Liver (tissue), 9 donors: ENCODE results near the gene FAT1. TPM values are rescaled to one million over a fixed set of nuclear protein-coding genes. Genes with fewer than 3 reads are reported as not detected.

Experiments
- DNase-seq: peaks from one replicate; pipeline ENCODE4 v3.0.0-alpha.2; 2017; ENCODE audit warnings: low spot score
- H3K27ac ChIP-seq, 2 donors: one replicate each; pipeline ENCODE4 v1.7.0; 2013; ENCODE audit warnings: inconsistent platforms in 2 of 2, low read length in 2 of 2, control low read depth in 1 of 2, low read depth in 1 of 2, mild to moderate bottlenecking in 1 of 2
- H3K27me3 ChIP-seq, 4 donors: one replicate each; pipeline versions ENCODE4 v1.6.1 to v1.7.0; 2013; ENCODE audit warnings: low read length in 3 of 4, inconsistent platforms in 1 of 4, mild to moderate bottlenecking in 1 of 4, moderate library complexity in 1 of 4; ENCODE audit not compliant: control insufficient read depth in 4 of 4, insufficient read depth in 4 of 4
- H3K36me3 ChIP-seq, 4 donors: one replicate each; pipeline versions ENCODE4 v1.6.1 to v1.7.0; 2013; ENCODE audit warnings: low read length in 3 of 4, mild to moderate bottlenecking in 3 of 4, low read depth in 1 of 4, moderate library complexity in 1 of 4; ENCODE audit not compliant: control insufficient read depth in 4 of 4, insufficient read depth in 3 of 4
- H3K4me1 ChIP-seq, 4 donors: one replicate each; pipeline versions ENCODE4 v1.6.1 to v1.7.0; 2013; ENCODE audit warnings: low read length in 3 of 4, mild to moderate bottlenecking in 3 of 4, moderate library complexity in 1 of 4; ENCODE audit not compliant: control insufficient read depth in 4 of 4, insufficient read depth in 4 of 4
- H3K4me3 ChIP-seq, 3 donors: one replicate each; pipeline versions ENCODE4 v1.6.1 to v1.7.0; 2013; ENCODE audit warnings: low read length in 3 of 3, control low read depth in 1 of 3, low read depth in 1 of 3, mild to moderate bottlenecking in 1 of 3
- H3K9ac ChIP-seq, 2 donors: one replicate each; pipeline ENCODE4 v1.7.0; 2013; ENCODE audit warnings: low read length in 2 of 2, mild to moderate bottlenecking in 2 of 2, moderate library complexity in 2 of 2, control low read depth in 1 of 2, low read depth in 1 of 2
- H3K9me3 ChIP-seq, 4 donors: one replicate each; pipeline versions ENCODE4 v1.6.1 to v1.7.0; 2013; ENCODE audit warnings: low read length in 3 of 4; ENCODE audit not compliant: control insufficient read depth in 4 of 4
- FOXA1 ChIP-seq: IDR thresholded peaks from 2 replicates; pipeline ENCODE4 v1.6.1; 2016; ENCODE audit warnings: antibody characterized with exemption
- FOXA2 ChIP-seq: IDR thresholded peaks from 2 replicates; pipeline ENCODE4 v1.6.1; 2016; ENCODE audit warnings: antibody characterized with exemption
- HNF4A ChIP-seq, 2 donors: conservative IDR thresholded peaks; 2 replicates each; pipeline ENCODE4 v1.6.1; 2016; ENCODE audit warnings: antibody characterized with exemption in 2 of 2, mild to moderate bottlenecking in 2 of 2
- JUND ChIP-seq, 2 donors: IDR thresholded peaks; 2 replicates each; pipeline ENCODE4 v1.6.1; 2016; ENCODE audit warnings: antibody characterized with exemption in 2 of 2
- MAX ChIP-seq: IDR thresholded peaks from 2 replicates; pipeline ENCODE4 v1.6.1; 2016; ENCODE audit warnings: antibody characterized with exemption
- RAD21 ChIP-seq, 2 donors: IDR thresholded peaks; 2 replicates each; pipeline ENCODE4 v1.6.1; 2016; ENCODE audit warnings: antibody characterized with exemption in 2 of 2, mild to moderate bottlenecking in 2 of 2
- REST ChIP-seq: IDR thresholded peaks from 2 replicates; pipeline ENCODE4 v1.6.1; 2016; ENCODE audit warnings: antibody characterized with exemption, mild to moderate bottlenecking
- RXRA ChIP-seq, 2 donors: IDR thresholded peaks; 2 replicates each; pipeline ENCODE4 v1.6.1; 2017 to 2018; ENCODE audit warnings: antibody characterized with exemption in 2 of 2, mild to moderate bottlenecking in 1 of 2
- SP1 ChIP-seq: IDR thresholded peaks from 2 replicates; pipeline ENCODE4 v1.6.1; 2018; ENCODE audit warnings: antibody characterized with exemption, mild to moderate bottlenecking
- TAF1 ChIP-seq: conservative IDR thresholded peaks from 2 replicates; pipeline ENCODE4 v1.6.1; 2016; ENCODE audit warnings: antibody characterized with exemption, mild to moderate bottlenecking
- YY1 ChIP-seq: IDR thresholded peaks from 2 replicates; pipeline ENCODE4 v1.6.1; 2016; ENCODE audit warnings: antibody characterized with exemption, mild to moderate bottlenecking
- ZBTB33 ChIP-seq: IDR thresholded peaks from 2 replicates; pipeline ENCODE4 v1.6.1; 2016; ENCODE audit warnings: antibody characterized with exemption
- WGBS: extraction: QIAGEN DNeasy Blood & Tissue Kit; methylation state at CpG from one replicate; pipeline ENCODE4 v1.1.7; 2013; 5-methylcytosine and 5-hydroxymethylcytosine counted together
- polyA plus RNA-seq, 2 donors: library from polyadenylated mRNA; stranded (reverse) in 1 of 2; unstranded in 1 of 2; fragments of 200-250 nt in 1 of 2; fragments of >200 nt in 1 of 2; fragmentation: Nextera tagmentation in 1 of 2; extraction: Ambion mirVana in 1 of 2; gene quantifications; one replicate each; pipeline versions ENCODE4 v1.2.1 to v1.2.3, GENCODE V29; 2013 to 2015
- total RNA-seq, 2 donors: library from RNA; depleted of rRNA; stranded (reverse); fragments of >200 nt; gene quantifications; one replicate each; pipeline ENCODE4 v1.2.3, GENCODE V29; 2014
- donor health status: healthy.
- donor health status: healthy.
- donor health status: healthy.
- donor health status: healthy.
- donor health status: healthy.

FAT1 gene
- total and polyA plus RNA-seq, 4 donors, result 10.0 to 48.0 (median 30.0) TPM

GRCh38 chr4:186666750-186667149, 56.9 kb downstream of the FAT1 start:
- no peaks in the 10 kb centered on the region for H3K27me3 ChIP-seq
- peak overlapping the region in 1 of 2 donors; percentile 20 for H3K9ac ChIP-seq
- DNase-seq, result no peak
- H3K9me3 ChIP-seq, result no peaks in the 10 kb centered on the region
- 64% methylated on average over 3 of the region's 3 CpGs for WGBS
- TF ChIP-seq MAX, result no peak
- peak; percentile 22 for TF ChIP-seq YY1
- peak in 1 of 2 donors; percentile 26 for TF ChIP-seq JUND (IDR thresholded peaks at IDR 0.05)
- no peak overlapping the region for H3K4me3 ChIP-seq
- H3K27ac ChIP-seq, result peak overlapping the region; percentile 53 to 65
- peaks cover 0 to under 1% (median 0%) of the 10 kb centered on the region in 4 donors for H3K36me3 ChIP-seq
- H3K4me1 ChIP-seq, result peaks cover 0 to 16% (median 2%) of the 10 kb centered on the region in 4 donors

- Histone ChIP-seq H3K4me3 (no peak overlapping the region), H3K27ac (peak overlapping the region; percentile 53 to 65), H3K9ac (peak overlapping the region in 1 of 2 donors; percentile 20), H3K27me3 (no peaks in the 10 kb centered on the region), H3K9me3 (no peaks in the 10 kb centered on the region), H3K36me3 (peaks cover 0 to 2% (median 0%) of the 10 kb centered on the region in 4 donors), H3K4me1 (peaks cover 0 to 16% (median 2%) of the 10 kb centered on the region in 4 donors)
- TF ChIP-seq FOXA2 (peak; percentile 86), SP1 (peak; percentile 72), ZBTB33 (peak; percentile 15), FOXA1 (no peak), JUND (IDR thresholded peaks at IDR 0.05) (peak in 1 of 2 donors; percentile 73), MAX (no peak), YY1 (peak; percentile 49), RXRA (IDR thresholded peaks at IDR 0.05) (peak; percentile 23 to 54), HNF4A (conservative IDR thresholded peaks at IDR 0.05) (peak in 1 of 2 donors; percentile 45), RAD21 (IDR thresholded peaks at IDR 0.05) (peak in 1 of 2 donors; percentile 32), TAF1 (no peak), REST (no peak)
- WGBS, result 40% methylated on average over 4 of the region's 4 CpGs
- DNase-seq, result no peak
Observed at GRCh38 chr4:186666252-186666651, 57.4 kb downstream of the FAT1 start.

- Histone ChIP-seq H3K36me3 (peaks cover 0 to 2% (median 0%) of the 10 kb centered on the region in 4 donors), H3K27me3 (no peaks in the 10 kb centered on the region), H3K9ac (no peak overlapping the region), H3K4me1 (no peaks in the 10 kb centered on the region), H3K9me3 (no peaks in the 10 kb centered on the region), H3K4me3 (no peak overlapping the region), H3K27ac (no peak overlapping the region)
- no peak for TF ChIP-seq JUND (IDR thresholded peaks at IDR 0.05)
- WGBS, result 95% methylated on average over 4 of the region's 4 CpGs
- no peak for DNase-seq
Observed at GRCh38 chr4:186660403-186660802, 63.3 kb downstream of the FAT1 start.
